Stimulated activated CD8-positive, alpha-beta memory T cell treated with anti-CD3 and anti-CD28 coated beads, Interleukin-7, amount 100 ng/mL, for 1 hour (primary cell): ENCODE results near the gene PAPOLA.
"Not testable (repeated sequence)": the region's sequence is repeated elsewhere in the genome, so short reads cannot be mapped to it uniquely, and the experiment has no call there.

Experiments
- DNase-seq, 2 donors: peaks; one replicate each; pipeline ENCODE4 v3.0.0-alpha.2; 2020; ENCODE audit warnings: low read depth in 2 of 2

PAPOLA gene

DNA sequence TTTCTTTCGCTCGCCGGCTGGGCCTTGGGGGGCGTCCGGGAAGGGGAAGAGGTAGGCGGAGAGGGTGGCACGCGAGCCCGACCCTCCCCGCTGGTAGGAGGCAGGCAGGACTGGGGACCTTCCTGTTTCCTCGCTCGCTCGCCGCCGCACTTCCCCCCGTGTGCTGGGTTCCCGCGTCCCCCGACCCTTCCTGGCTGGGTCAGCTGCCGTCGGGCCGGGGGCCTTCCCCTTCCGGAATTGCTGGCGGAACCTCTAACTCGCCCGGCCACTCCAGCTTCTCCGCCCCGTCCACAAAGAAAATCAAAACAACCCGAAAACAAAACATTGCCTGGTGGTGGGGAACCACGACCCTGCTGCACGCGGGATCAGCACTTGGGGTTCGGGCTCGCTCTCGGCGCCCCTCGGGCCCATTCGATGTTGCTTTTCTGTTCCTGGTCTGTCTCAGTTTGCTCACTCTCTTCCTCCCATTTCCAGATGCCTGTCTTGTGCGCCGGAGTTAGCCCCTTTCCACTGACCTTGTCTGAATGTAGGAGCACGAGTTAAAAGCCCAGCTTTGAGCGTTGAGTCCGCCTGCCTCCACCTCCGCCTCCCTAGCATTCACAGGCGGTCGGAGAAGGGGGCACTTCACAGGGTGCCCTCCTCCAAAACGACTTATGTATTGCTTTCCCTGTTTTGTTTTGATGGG lies 581 bp downstream of the PAPOLA start:
- no peak for DNase-seq

GRCh38 chr14:96503306-96503679 lies 1.1 kb downstream of the PAPOLA start:
- no peak for DNase-seq

GRCh38 chr14:96504353-96504752 lies 2.2 kb downstream of the PAPOLA start:
- DNase-seq, result not testable (repeated sequence)

DNA sequence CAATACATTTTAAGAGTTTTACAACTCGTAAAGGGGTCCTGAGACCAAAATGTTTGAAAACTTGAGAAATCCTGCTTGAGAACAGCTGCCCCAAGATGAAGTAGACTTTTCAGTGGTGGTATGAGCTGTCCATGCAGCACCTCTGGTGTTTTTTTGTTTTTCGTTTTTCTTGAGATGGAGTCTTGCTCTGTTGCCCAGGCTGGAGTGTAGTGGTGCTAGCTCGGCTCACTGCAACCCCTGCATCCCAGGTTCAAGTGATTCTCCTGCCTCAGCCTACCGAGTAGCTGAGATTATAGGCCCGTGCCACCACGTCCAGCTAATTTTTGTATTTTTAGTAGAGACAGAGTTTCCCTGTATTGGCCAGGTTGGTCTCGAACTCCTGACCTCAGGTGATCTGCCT lies 5.5 kb downstream of the PAPOLA start:
- no peak for DNase-seq

DNA sequence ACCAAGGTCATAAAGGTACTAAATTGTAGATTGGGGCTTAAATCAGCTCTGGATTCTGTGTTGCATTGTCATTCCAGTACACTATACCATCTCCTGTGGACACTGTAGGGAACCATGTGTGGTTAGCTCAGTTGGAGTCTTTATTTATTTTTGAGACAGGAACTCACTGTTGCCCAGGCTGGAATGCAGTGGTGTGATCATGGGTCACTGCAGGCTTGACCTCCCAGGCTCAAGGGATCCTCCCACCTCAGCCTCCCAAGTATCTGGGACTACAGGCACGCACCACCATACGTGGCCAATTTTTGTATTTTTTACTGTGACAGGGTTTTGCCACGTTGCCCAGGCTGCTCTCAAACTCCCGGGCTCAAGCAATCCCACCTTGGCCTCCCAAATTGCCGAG lies 6.7 kb downstream of the PAPOLA start:
- no peak for DNase-seq

DNA sequence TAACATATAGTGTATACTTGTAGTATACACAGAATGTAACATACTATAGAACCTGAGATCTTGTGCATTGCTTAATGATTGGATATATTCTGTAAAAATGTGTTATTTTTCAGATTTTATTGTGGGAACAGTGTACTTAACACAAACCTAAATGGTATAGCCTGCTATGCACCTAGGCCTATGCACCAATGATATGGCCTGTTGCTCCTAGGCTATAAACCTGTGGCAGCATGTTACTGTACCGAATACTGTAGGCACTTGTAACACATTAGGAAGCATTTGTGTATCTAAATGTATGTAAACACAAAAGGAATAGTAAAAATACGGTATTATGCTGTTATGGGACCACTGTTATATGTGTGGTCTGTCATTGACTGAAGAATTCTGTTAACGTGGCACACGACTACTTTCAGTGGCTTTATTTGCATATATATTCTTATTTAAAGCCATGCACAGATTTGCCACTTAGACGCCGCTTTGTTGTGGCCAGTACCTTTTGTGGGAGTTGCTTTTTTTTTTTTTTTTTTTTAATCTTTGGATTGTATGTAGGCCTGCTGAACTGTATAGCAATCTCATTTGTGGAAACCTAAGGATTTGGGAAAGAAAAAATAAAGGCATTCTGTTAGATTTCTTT lies 7.4 kb downstream of the PAPOLA start:
- no peak for DNase-seq

DNA sequence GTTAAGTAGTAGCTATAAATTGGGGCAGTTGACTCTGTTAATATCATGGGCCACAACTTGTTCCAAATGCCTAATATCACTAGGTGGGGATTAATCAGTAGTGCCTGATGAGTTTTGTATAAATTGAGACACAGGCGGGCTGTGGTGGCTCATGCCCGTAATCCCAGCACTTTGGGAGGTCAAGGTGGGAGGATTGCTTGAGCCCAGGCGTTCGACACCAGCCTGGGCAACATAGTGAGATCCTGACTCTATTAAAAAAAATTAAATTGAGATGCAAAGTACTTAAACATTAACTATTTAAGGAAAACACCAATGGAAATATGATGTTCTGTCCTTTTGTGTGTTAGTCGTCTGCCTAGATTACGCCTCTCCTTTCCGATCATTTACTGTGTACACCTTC lies 9.0 kb downstream of the PAPOLA start:
- no peak for DNase-seq

DNA sequence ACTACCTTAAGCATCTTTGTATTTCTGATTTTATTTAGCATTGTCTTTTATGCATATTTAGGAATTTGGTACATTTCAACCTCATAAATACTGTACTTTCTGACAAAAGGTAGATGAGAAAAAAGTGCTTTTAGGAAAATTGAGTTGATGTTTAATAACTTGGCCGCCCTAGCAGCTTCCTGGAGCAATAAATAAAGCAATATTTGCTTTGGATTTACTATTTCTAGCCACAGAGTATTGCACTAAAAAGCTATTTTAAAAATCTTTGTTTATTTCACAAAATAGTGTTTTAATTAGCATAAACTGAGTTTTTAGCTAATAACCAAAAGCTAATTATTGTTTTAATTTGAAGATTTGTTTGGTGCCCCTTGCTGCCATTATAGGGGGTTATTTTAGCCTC lies 9.5 kb downstream of the PAPOLA start:
- DNase-seq, result no peak

DNA sequence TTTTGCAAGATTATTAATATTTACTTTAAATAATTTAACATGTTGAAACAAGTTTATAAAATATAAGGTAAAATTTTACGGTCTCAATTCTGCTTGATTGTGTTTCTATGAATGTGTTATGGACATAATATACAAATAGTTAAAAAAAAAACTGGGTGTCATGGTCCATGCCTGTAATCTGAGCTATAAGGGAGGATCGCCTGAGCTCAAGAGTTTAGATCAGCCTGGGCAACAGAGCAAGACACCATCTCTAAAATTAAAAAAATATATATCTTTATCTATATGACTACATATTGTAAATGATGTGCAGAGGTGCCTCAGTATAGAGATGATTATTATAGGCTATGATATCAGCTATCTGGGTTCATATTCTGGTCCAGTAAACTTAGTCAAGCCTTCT lies 9.9 kb downstream of the PAPOLA start:
- DNase-seq, result no peak

DNA sequence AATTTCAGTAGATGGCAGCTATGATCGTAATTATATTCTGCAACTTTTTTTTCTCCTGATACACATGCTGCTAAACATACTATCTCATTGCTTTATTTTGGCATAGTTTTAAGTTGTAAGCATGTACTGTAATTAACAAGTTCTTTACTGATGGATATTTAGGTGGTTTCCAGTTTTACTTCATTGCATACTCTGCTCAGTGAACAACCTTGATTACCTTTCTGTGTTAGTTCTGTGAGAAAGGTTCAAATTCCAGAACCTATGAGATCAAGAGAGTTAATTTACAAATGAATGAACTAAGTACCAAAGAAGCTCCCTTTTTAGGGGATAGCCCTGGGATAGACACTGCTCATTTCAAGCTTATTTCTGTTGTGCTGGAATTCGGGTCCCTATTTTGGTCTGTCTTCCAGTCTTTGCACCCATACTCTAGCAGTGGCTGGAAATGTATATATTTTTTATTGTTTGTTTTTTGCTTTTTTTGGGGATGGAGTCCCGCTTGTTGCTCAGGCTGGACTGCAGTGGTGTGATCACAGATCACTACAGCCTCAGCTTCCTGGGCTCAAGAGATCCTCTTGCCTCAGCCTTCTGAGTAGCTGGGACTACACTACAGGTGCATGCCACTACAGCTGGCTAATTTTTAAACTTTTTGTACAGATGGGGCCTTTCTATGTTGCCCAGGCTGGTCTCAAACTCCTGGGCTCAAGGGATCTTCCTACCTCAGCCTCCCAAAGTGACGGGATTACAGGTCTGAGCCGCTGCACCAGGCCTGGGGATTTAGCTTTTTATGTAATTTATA lies 10.6 kb downstream of the PAPOLA start:
- DNase-seq, result no peak

DNA sequence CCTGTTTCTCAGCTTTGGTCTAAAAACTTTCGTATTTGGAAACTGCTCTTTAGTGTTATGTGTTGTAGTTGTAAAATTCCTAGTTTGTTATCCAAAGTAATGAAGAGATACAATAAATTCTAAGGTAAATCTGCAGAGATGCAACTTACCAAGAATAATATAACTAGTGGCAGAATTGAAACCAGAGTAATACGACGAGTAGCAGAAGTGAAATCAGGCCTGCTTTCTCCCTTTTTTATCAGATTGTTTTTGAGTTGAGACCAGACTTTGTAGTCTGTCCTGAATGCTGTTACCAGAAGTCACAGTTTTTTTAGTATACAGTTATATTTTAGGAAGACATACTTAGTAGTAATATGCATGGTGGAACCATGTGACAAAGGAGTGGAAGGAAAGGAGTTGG lies 12.5 kb downstream of the PAPOLA start:
- no peak for DNase-seq

- no peak for DNase-seq
Measured at GRCh38 chr14:96515731-96516130, 13.5 kb downstream of the PAPOLA start.

DNA sequence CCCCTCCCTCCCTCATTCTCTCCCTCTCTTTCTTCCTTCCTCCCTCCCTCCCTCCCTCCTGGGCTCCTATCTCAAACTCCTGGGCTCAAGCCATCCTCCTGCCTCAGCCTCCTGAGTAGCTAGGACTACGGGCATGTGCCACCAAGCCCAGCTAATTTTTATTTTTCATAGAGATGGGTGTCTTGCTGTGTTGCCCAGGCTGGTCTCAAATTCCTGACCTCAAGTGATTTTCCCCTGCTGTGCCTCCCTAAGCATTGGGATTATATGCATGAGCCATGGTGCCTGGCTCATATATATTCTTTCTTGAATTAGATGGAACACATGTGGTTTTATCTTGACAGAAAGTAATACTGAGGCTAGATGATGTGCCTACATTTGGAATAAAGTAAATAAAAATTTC lies 14.2 kb downstream of the PAPOLA start:
- DNase-seq, result no peak

DNA sequence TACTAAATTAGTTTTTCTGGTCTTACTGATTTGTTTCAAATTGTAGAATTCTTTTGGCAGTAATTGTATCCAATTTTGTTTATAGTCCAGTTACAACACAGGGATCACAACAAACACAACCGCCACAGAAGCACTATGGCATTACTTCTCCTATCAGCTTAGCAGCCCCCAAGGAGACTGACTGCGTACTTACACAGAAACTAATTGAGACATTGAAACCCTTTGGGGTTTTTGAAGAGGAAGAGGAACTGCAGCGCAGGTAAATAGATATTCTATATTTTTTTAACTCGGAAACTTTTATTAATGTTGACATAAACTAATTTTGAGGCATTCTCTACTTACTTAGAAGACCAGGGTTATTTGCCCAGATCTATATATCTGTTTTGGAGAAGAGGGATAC lies 17.8 kb downstream of the PAPOLA start:
- DNase-seq, result no peak

- no peak for DNase-seq
Measured at GRCh38 chr14:96525452-96525851, 23.3 kb downstream of the PAPOLA start.

GRCh38 chr14:96532632-96533031 lies 30.4 kb downstream of the PAPOLA start:
- no peak for DNase-seq

GRCh38 chr14:96536807-96537206 lies 34.6 kb downstream of the PAPOLA start:
- DNase-seq, result no peak

DNA sequence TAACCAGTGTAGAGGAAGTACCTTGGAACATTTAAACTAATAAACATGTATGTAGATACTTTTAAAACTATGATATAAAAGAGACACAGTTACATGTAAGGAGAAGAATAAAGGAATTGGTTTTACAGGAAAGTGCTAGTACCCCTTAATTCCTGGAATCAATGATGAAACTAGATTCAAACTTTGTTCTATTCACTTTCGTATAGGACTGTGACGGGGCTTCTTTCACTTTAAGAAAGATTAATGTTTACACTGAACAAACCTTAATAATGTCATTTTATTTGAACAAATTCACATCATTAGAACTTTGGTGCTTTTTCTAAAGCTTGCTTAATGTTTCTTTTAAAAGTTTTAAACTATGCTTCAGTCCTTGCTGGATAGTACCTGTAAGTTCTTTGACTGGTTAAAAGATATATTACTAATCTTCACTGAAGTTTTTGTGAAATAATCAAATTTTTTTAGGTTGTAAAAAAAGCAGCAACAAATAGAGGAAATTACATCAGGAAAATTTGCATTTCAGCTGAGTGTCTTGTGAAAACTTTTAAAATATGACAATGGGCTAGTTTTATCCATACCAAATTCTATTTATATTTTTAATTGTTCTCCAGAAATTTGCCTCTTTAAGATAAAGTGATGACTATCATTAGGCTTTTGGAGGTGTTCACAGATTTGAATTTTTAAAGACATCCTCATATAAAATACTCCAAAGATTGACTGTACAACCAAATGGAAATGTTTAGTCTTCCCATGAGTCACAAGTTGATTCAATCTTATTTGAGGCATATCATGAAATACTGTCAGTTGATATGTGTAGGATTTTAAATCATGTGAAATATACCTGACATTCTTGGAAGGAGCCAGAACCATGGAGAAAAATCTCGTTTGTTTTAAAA lies 36.2 kb downstream of the PAPOLA start:
- DNase-seq, result no peak

DNA sequence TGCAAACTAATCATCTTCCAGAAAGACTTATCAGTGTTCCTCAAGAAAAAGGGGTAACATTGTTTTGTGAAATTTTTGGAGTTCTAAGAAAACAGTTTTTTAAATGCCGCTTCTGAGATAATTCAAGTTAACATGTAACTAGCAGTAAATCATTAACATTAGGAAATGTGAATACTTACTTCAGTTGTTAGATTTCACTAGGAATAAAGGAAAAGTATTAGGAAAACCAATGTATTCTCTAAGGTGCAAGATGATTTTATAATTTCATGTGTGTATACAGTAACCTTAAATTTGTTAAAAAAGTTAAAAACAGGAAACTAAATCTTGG lies 36.8 kb downstream of the PAPOLA start:
- DNase-seq, result no peak

GRCh38 chr14:96554315-96554910 lies 52.2 kb downstream of the PAPOLA start:
- no peak for DNase-seq

DNA sequence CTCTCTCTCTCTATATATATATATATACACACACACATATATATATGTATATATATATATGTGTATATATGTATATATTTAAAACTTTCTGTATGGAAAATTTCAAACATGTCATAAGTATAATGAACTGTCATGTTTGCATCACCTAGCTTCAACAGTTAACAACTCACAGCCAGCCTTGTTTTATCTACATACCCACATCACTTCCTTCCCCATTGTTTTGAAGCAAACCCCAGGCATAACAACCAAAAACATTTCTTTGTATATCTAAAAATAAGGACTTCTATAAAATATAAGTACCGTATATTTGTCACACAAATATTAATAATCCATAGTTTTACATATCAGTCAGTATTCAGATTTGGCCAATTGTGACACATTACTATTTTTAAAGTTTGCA lies 57.4 kb downstream of the PAPOLA start:
- no peak for DNase-seq

- DNase-seq, result no peak
Measured at GRCh38 chr14:96564389-96564788, 62.2 kb downstream of the PAPOLA start.
